Measurements from ENCODE around the gene WWOX. TPM values are rescaled to one million over a fixed set of nuclear protein-coding genes. Genes with fewer than 3 reads are reported as not detected.

WWOX gene
- total RNA-seq, 1 donor from 2014 or later, result 29.6 TPM

- no peak overlapping the region for H3K4me3 ChIP-seq (ENCODE audit: low read depth, low read length)
- DNase-seq (ENCODE audit: low read depth), result no peak
- TF ChIP-seq CTCF (conservative IDR thresholded peaks at IDR 0.05; ENCODE audit: low read depth, low read length), result no peak
Measured at GRCh38 chr16:78249832-78250231, 150.4 kb downstream of the WWOX start.

GRCh38 chr16:78251115-78251514 lies 151.7 kb downstream of the WWOX start:
- TF ChIP-seq CTCF (conservative IDR thresholded peaks at IDR 0.05; ENCODE audit: low read depth, low read length), result no peak
- DNase-seq (ENCODE audit: low read depth), result no peak
- no peak overlapping the region for H3K4me3 ChIP-seq (ENCODE audit: low read depth, low read length)

GRCh38 chr16:78252757-78253156 lies 153.3 kb downstream of the WWOX start:
- H3K4me3 ChIP-seq (ENCODE audit: low read depth, low read length), result no peak overlapping the region
- TF ChIP-seq CTCF (conservative IDR thresholded peaks at IDR 0.05; ENCODE audit: low read depth, low read length), result no peak
- no peak for DNase-seq (ENCODE audit: low read depth)

- no peak for TF ChIP-seq CTCF (conservative IDR thresholded peaks at IDR 0.05; ENCODE audit: low read depth, low read length)
- no peak for DNase-seq (ENCODE audit: low read depth)
- no peak overlapping the region for H3K4me3 ChIP-seq (ENCODE audit: low read depth, low read length)
Measured at GRCh38 chr16:78254841-78255240, 155.4 kb downstream of the WWOX start.

- no peak overlapping the region for H3K4me3 ChIP-seq (ENCODE audit: low read depth, low read length)
- TF ChIP-seq CTCF (conservative IDR thresholded peaks at IDR 0.05; ENCODE audit: low read depth, low read length), result no peak
- no peak for DNase-seq (ENCODE audit: low read depth)
Measured at GRCh38 chr16:78256686-78257375, 157.4 kb downstream of the WWOX start.

DNA sequence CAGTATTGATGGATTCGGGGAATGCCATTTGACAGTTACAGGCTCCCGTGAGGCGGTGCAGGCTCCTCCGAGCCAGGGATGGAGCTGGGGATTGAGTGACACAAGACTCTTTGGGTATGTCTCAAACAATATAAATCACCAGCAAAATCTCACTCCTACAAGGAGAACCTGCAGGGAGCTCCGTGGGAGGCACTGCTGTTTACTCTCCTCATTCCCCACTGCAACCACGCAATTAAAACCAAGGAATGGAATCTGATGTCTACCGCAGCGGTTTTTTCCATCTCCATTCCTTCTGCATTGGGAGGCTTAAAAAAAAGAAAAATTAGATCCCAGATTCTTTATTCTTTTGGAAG lies 157.9 kb downstream of the WWOX start:
- TF ChIP-seq CTCF (conservative IDR thresholded peaks at IDR 0.05; ENCODE audit: low read depth, low read length), result no peak
- DNase-seq (ENCODE audit: low read depth), result no peak
- no peak overlapping the region for H3K4me3 ChIP-seq (ENCODE audit: low read depth, low read length)

- H3K4me3 ChIP-seq (ENCODE audit: low read depth, low read length), result no peak overlapping the region
- DNase-seq (ENCODE audit: low read depth), result no peak
- TF ChIP-seq CTCF (conservative IDR thresholded peaks at IDR 0.05; ENCODE audit: low read depth, low read length), result no peak
Measured at GRCh38 chr16:78258375-78259065, 159.1 kb downstream of the WWOX start.

Data from epithelial cell of proximal tubule (primary cell).